ENCODE data around the gene BTBD9. TPM values are rescaled to one million over a fixed set of nuclear protein-coding genes. Genes with fewer than 3 reads are reported as not detected.
A peak's percentile ranks its signal among the peaks of the same experiment; 100 is the strongest.

Gene BTBD9
- total and polyA plus RNA-seq, 2 of the 13 experiments (the other 11 are each of a cell fraction or from before 2014, with no cell fraction given) = 1.2 to 3.0 TPM

GRCh38 chr6:38159596-38159995 lies 480.1 kb downstream of the BTBD9 start:
- no peak for DNase-seq (ENCODE audit: low spot score)

GRCh38 chr6:38158762-38159350 lies 480.9 kb downstream of the BTBD9 start:
- CTCF ChIA-PET (ENCODE audit: low intra/inter-chr PET ratio, low total read pairs) = no interaction called here
- DNase-seq (ENCODE audit: low spot score) = no peak
- TF ChIP-seq CREB1 (IDR thresholded peaks at IDR 0.05) (no peak), CREB1 (CRISPR knock-in tag; IDR thresholded peaks at IDR 0.05) (no peak), CCDC6 (CRISPR knock-in tag; IDR thresholded peaks at IDR 0.05) (no peak), THYN1 (CRISPR knock-in tag; IDR thresholded peaks at IDR 0.05; ENCODE audit: borderline replicate concordance, low read depth) (no peak), ZNF180 (CRISPR knock-in tag; IDR thresholded peaks at IDR 0.05; ENCODE audit: borderline replicate concordance, low read depth) (no peak), POLR2G (IDR thresholded peaks at IDR 0.05; ENCODE audit: low read depth, low read length) (0 out of 2 replicates have a peak, but pooled peaks have one; percentile 25), JUN (CRISPR knock-in tag; IDR thresholded peaks at IDR 0.05) (no peak)
- Histone ChIP-seq H3K4me2 (ENCODE audit: low read depth, low read length) (no peak overlapping the region), H3K79me2 (ENCODE audit: insufficient read depth, low read length) (no peaks in the 10 kb centered on the region), H3K36me3 (replicated peaks in 1 of 2; ENCODE audit: control insufficient read depth in 1 of 2, insufficient read depth in 2 of 2, low read length in 2 of 2) (peaks cover 0 to 3% of the 10 kb centered on the region in 2 experiments; a peak in 3 of 5 replicates), H3K27me3 (ENCODE audit: control insufficient read depth in 1 of 2, insufficient read depth in 2 of 2, low read length in 2 of 2) (no peaks in the 10 kb centered on the region), H3K4me3 (replicated peaks in 1 of 3; ENCODE audit: insufficient read depth in 1 of 3, low read depth in 2 of 3, low read length in 3 of 3) (no peak overlapping the region), H3K27ac (ENCODE audit: extremely low read length, insufficient read depth, low read length) (no peak overlapping the region), H3K4me1 (ENCODE audit: insufficient read depth, low read length) (peaks cover 23% of the 10 kb centered on the region), H3K9me3 (ENCODE audit: low read length) (no peaks in the 10 kb centered on the region), H4K20me1 (ENCODE audit: insufficient read depth, low read length) (no peaks in the 10 kb centered on the region), H2AFZ (ENCODE audit: low read length) (no peak overlapping the region), H3K9ac (ENCODE audit: insufficient read depth, low read depth, low read length) (no peak overlapping the region)
- 91% methylated on average over 14 of the region's 14 CpGs for WGBS (ENCODE audit: low lambda C conversion rate)
- no peak for FAIRE-seq
- in situ Hi-C loops (cut with HindIII; ENCODE audit: extremely low pct_ligation_motif_present, low pct_unique_long_range_greater_than_20kb) (no loop called here), intact Hi-C loops (cut with micrococcal nuclease; ENCODE audit: unreplicated experiment) (no loop called here)
- no TSS peak for BruUV-seq (replicated peaks)
- POLR2A ChIA-PET = no interaction called here
- ATAC-seq = no peak

More at GRCh38 chr6:38159596-38159995, 480.1 kb downstream of the BTBD9 start:
- FAIRE-seq (no peak), ATAC-seq (no peak)
- Histone ChIP-seq H3K27ac (ENCODE audit: extremely low read length, insufficient read depth, low read length) (no peak overlapping the region), H3K4me2 (ENCODE audit: low read depth, low read length) (no peak overlapping the region), H3K4me1 (ENCODE audit: insufficient read depth, low read length) (peaks cover 24% of the 10 kb centered on the region), H3K36me3 (replicated peaks in 1 of 2; ENCODE audit: control insufficient read depth in 1 of 2, insufficient read depth in 2 of 2, low read length in 2 of 2) (peaks cover 0 to 3% of the 10 kb centered on the region in 2 experiments; a peak in 2 of 5 replicates), H2AFZ (ENCODE audit: low read length) (no peak overlapping the region), H3K9ac (ENCODE audit: insufficient read depth, low read depth, low read length) (no peak overlapping the region), H3K79me2 (ENCODE audit: insufficient read depth, low read length) (no peaks in the 10 kb centered on the region), H3K4me3 (replicated peaks in 1 of 3; ENCODE audit: insufficient read depth in 1 of 3, low read depth in 2 of 3, low read length in 3 of 3) (no peak overlapping the region), H4K20me1 (ENCODE audit: insufficient read depth, low read length) (no peaks in the 10 kb centered on the region), H3K27me3 (ENCODE audit: control insufficient read depth in 1 of 2, insufficient read depth in 2 of 2, low read length in 2 of 2) (no peaks in the 10 kb centered on the region), H3K9me3 (ENCODE audit: low read length) (no peaks in the 10 kb centered on the region)
- CTCF ChIA-PET (ENCODE audit: low intra/inter-chr PET ratio, low total read pairs) = no interaction called here
- 94% methylated on average over 8 of the region's 8 CpGs for WGBS (ENCODE audit: low lambda C conversion rate)
- POLR2A ChIA-PET = no interaction called here
- TF ChIP-seq MIER3 (CRISPR knock-in tag; IDR thresholded peaks at IDR 0.05; ENCODE audit: borderline replicate concordance) (no peak), NONO (IDR thresholded peaks at IDR 0.05) (no peak), NONO (CRISPR knock-in tag; conservative IDR thresholded peaks at IDR 0.05) (no peak)
- BruUV-seq (replicated peaks) = no TSS peak
- intact Hi-C loops (cut with micrococcal nuclease; ENCODE audit: unreplicated experiment) = no loop called here
- in situ Hi-C loops (cut with HindIII; ENCODE audit: extremely low pct_ligation_motif_present, low pct_unique_long_range_greater_than_20kb) = no loop called here
